Stimulated activated CD8-positive, alpha-beta memory T cell treated with anti-CD3 and anti-CD28 coated beads, Interleukin-7, amount 100 ng/mL, for 24 hours (primary cell): ENCODE measurements around the gene SRSF4.

ENCODE experiments used
- DNase-seq: peaks from one replicate; pipeline ENCODE4 v3.0.0-alpha.2; 2020; ENCODE audit warnings: low read depth

Gene SRSF4

GRCh38 chr1:29200906-29201594, 19.4 kb upstream of the SRSF4 start:
- no peak for DNase-seq

- no peak for DNase-seq
Measured at GRCh38 chr1:29197993-29198392, 16.3 kb upstream of the SRSF4 start.

GRCh38 chr1:29197590-29197924, 15.9 kb upstream of the SRSF4 start:
- DNase-seq: no peak

GRCh38 chr1:29196863-29197589, 15.3 kb upstream of the SRSF4 start:
- DNase-seq: no peak

GRCh38 chr1:29195881-29196291, 14.2 kb upstream of the SRSF4 start:
- DNase-seq: no peak

GRCh38 chr1:29193879-29194455, 12.3 kb upstream of the SRSF4 start:
- DNase-seq: no peak

- DNase-seq: no peak
Measured at GRCh38 chr1:29190718-29191117, 9.0 kb upstream of the SRSF4 start.

- DNase-seq: no peak
Measured at GRCh38 chr1:29186707-29187106, 5.0 kb upstream of the SRSF4 start.

GRCh38 chr1:29186252-29186651, 4.6 kb upstream of the SRSF4 start:
- no peak for DNase-seq

- no peak for DNase-seq
Measured at GRCh38 chr1:29183287-29183686, 1.6 kb upstream of the SRSF4 start.

- DNase-seq: no peak
Measured at GRCh38 chr1:29180497-29181412, 945 bp downstream of the SRSF4 start.

GRCh38 chr1:29179641-29180184, 2.0 kb downstream of the SRSF4 start:
- DNase-seq: no peak

- DNase-seq: no peak
Measured at GRCh38 chr1:29177022-29177705, 4.5 kb downstream of the SRSF4 start.

GRCh38 chr1:29176576-29176975, 5.1 kb downstream of the SRSF4 start:
- DNase-seq: no peak

- DNase-seq: no peak
Measured at GRCh38 chr1:29172415-29172939, 9.2 kb downstream of the SRSF4 start.

GRCh38 chr1:29171521-29171920, 10.2 kb downstream of the SRSF4 start:
- no peak for DNase-seq

- DNase-seq: no peak
Measured at GRCh38 chr1:29171089-29171488, 10.6 kb downstream of the SRSF4 start.

- no peak for DNase-seq
Measured at GRCh38 chr1:29169976-29170375, 11.7 kb downstream of the SRSF4 start.

- DNase-seq: no peak
Measured at GRCh38 chr1:29167904-29168303, 13.8 kb downstream of the SRSF4 start.

GRCh38 chr1:29166291-29166878, 15.3 kb downstream of the SRSF4 start:
- DNase-seq: no peak

- no peak for DNase-seq
Measured at GRCh38 chr1:29164588-29164987, 17.1 kb downstream of the SRSF4 start.
